ENCODE data around the gene RNF168. TPM values are rescaled to one million over a fixed set of nuclear protein-coding genes. Genes with fewer than 3 reads are reported as not detected.
"Not testable (repeated sequence)": the region's sequence is repeated elsewhere in the genome, so short reads cannot be mapped to it uniquely, and the experiment has no call there.

Gene RNF168
- total RNA-seq, 3 donors from 2014 or later (not counting 1 experiment from before 2014, with no cell fraction given), result 34.5 to 45.0 (median 42.0) TPM

DNA sequence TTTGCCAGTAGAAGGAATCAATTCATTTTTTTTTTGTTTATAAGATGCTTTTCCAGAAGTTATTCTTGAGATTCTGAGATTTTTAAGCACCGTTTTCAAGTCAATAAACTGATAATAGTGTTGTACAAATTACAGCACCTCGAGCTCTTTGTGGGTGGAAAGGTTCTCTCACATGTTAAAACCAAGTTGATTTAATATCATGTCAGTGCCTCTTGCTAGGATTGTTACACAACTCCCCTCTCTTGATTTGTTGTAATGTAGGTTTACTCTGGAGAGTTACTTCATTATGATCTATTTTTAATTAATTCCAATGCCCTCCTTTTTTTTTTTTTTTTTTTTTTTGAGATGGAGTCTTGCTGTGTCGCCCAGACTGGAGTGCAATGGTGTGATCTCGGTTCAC is 45.5 kb downstream of the RNF168 start:
- peak in 2 of 3 donors; percentile 41 to 61 for ATAC-seq
- no peaks in the 10 kb centered on the region for H3K27me3 Mint-ChIP-seq (ENCODE audit: low read depth in 2 of 2)
- Histone ChIP-seq H3K36me3 (ENCODE audit: control insufficient read depth, insufficient read depth, low read length) (no peaks in the 10 kb centered on the region), H3K4me1 (ENCODE audit: control insufficient read depth, insufficient read depth, low read length) (peaks cover 8% of the 10 kb centered on the region), H3K4me3 (ENCODE audit: low read length) (no peak overlapping the region), H3K9me3 (ENCODE audit: control insufficient read depth, insufficient read depth, low read length) (no peaks in the 10 kb centered on the region), H3K27ac (ENCODE audit: low read length) (no peak overlapping the region), H3K27me3 (ENCODE audit: control insufficient read depth, insufficient read depth, low read length) (no peaks in the 10 kb centered on the region)
- intact Hi-C loops (cut with micrococcal nuclease), result no loop called here
- H3K27ac Mint-ChIP-seq, result peak overlapping the region; percentile 64 to 81
- no CpG with 5 or more reads among the region's 4 CpGs for WGBS (ENCODE audit: insufficient coverage)
- H3K4me3 Mint-ChIP-seq, result no peak overlapping the region
- H3K36me3 Mint-ChIP-seq, result no peaks in the 10 kb centered on the region
- DNase-seq, result no peak
- peaks cover 7 to 15% of the 10 kb centered on the region in 2 donors for H3K4me1 Mint-ChIP-seq
- H3K9me3 Mint-ChIP-seq, result no peaks in the 10 kb centered on the region
- TF ChIP-seq, protein P1, sequence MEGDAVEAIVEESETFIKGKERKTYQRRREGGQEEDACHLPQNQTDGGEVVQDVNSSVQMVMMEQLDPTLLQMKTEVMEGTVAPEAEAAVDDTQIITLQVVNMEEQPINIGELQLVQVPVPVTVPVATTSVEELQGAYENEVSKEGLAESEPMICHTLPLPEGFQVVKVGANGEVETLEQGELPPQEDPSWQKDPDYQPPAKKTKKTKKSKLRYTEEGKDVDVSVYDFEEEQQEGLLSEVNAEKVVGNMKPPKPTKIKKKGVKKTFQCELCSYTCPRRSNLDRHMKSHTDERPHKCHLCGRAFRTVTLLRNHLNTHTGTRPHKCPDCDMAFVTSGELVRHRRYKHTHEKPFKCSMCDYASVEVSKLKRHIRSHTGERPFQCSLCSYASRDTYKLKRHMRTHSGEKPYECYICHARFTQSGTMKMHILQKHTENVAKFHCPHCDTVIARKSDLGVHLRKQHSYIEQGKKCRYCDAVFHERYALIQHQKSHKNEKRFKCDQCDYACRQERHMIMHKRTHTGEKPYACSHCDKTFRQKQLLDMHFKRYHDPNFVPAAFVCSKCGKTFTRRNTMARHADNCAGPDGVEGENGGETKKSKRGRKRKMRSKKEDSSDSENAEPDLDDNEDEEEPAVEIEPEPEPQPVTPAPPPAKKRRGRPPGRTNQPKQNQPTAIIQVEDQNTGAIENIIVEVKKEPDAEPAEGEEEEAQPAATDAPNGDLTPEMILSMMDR (IDR thresholded peaks at IDR 0.05), result no peak

DNA sequence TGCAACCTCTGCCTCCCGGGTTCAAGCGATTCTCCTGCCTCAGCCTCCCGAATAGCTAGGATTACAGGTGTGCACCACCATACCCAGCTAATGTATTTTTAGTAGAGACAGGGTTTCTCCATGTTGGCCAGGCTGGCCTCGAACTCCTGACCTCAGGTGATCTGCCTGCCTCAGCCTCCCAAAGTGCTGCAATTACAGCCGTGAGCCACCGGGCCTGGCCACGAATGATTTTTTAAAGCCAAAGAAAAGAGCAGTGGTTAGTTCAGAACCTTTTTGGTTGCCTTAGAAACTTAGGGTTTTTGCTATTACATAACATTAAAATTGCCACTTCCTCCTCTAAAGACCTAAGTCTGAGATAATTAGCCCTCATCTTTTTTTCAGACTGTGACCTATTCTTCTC is 46.1 kb downstream of the RNF168 start:
- H3K36me3 Mint-ChIP-seq; intact Hi-C loops (cut with micrococcal nuclease); H3K27me3 Mint-ChIP-seq (ENCODE audit: low read depth in 2 of 2); H3K4me3 Mint-ChIP-seq; H3K27me3 ChIP-seq (ENCODE audit: control insufficient read depth, insufficient read depth, low read length); H3K9me3 ChIP-seq (ENCODE audit: control insufficient read depth, insufficient read depth, low read length); H3K4me1 ChIP-seq (ENCODE audit: control insufficient read depth, insufficient read depth, low read length); H3K9me3 Mint-ChIP-seq; H3K4me3 ChIP-seq (ENCODE audit: low read length); H3K36me3 ChIP-seq (ENCODE audit: control insufficient read depth, insufficient read depth, low read length); H3K4me1 Mint-ChIP-seq; H3K27ac ChIP-seq (ENCODE audit: low read length): not testable (repeated sequence)
- WGBS (ENCODE audit: insufficient coverage), result 26% methylated on average over 4 of the region's 7 CpGs
- ATAC-seq (peak; percentile 53 to 86 (median 75)), DNase-seq (peak in 1 of 2 donors; percentile 38)
- peak overlapping the region; percentile 64 to 81 for H3K27ac Mint-ChIP-seq

DNA sequence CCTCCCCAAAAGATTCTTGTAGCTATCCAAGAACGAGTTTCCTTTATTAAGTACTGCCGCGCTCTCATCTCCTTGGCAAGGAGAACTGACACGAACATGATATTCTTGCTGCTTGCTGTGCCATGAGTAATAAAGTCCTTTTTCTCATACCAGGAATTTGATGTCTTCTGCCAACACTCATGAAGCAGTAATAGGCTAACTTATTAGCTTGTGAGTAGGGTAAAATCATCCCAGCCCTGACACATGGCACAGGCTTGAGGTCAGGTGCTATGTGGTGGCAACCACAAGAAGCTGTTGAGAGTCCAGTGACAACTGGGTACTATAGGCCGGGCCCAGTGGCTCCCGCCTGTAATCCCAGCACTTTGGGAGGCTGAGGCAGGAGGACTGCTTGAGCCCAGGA is 48.6 kb downstream of the RNF168 start:
- 92% methylated on average over 6 of the region's 6 CpGs for WGBS (ENCODE audit: insufficient coverage)
- no peak overlapping the region for H3K4me3 ChIP-seq (ENCODE audit: low read length)
- DNase-seq, result no peak

DNA sequence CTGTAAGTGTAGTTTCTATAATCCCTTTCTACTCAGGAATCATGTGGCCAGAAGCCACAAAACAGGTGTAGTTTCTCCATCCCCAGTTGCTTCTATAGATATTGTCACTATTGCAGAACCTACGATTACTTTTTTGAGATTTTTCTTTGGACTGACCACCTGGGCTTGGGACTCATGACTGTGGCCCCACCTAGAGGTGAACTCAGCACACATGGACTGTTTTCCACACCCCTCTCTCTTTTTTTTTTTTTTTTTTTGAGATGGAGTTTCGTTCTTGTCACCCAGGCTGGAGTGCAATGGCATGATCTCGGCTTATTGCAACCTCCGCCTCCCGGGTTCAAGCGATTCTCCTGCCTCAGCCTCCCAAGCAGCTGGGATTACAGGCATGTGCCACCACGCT is 58.2 kb downstream of the RNF168 start:
- H3K4me3 Mint-ChIP-seq; H3K4me1 ChIP-seq (ENCODE audit: control insufficient read depth, insufficient read depth, low read length); H3K36me3 ChIP-seq (ENCODE audit: control insufficient read depth, insufficient read depth, low read length); H3K27ac ChIP-seq (ENCODE audit: low read length); H3K4me1 Mint-ChIP-seq; intact Hi-C loops (cut with micrococcal nuclease); H3K27me3 ChIP-seq (ENCODE audit: control insufficient read depth, insufficient read depth, low read length); H3K9me3 ChIP-seq (ENCODE audit: control insufficient read depth, insufficient read depth, low read length); DNase-seq; H3K9me3 Mint-ChIP-seq; ATAC-seq; H3K36me3 Mint-ChIP-seq; H3K27ac Mint-ChIP-seq; H3K27me3 Mint-ChIP-seq (ENCODE audit: low read depth in 2 of 2); H3K4me3 ChIP-seq (ENCODE audit: low read length): not testable (repeated sequence)
- WGBS (ENCODE audit: insufficient coverage), result 94% methylated on average over 7 of the region's 7 CpGs

More for the DNA sequence above, 48.6 kb downstream of the RNF168 start:
- ATAC-seq, result no peak
- Mint-ChIP-seq H3K36me3 (no peaks in the 10 kb centered on the region), H3K27ac (no peak overlapping the region), H3K4me1 (peaks cover 5 to 7% of the 10 kb centered on the region in 2 donors), H3K4me3 (no peak overlapping the region), H3K27me3 (ENCODE audit: low read depth in 2 of 2) (no peaks in the 10 kb centered on the region), H3K9me3 (no peaks in the 10 kb centered on the region)
- Histone ChIP-seq H3K27ac (ENCODE audit: low read length) (no peak overlapping the region), H3K27me3 (ENCODE audit: control insufficient read depth, insufficient read depth, low read length) (no peaks in the 10 kb centered on the region), H3K36me3 (ENCODE audit: control insufficient read depth, insufficient read depth, low read length) (no peaks in the 10 kb centered on the region), H3K9me3 (ENCODE audit: control insufficient read depth, insufficient read depth, low read length) (no peaks in the 10 kb centered on the region), H3K4me1 (ENCODE audit: control insufficient read depth, insufficient read depth, low read length) (peaks cover 8% of the 10 kb centered on the region)
- intact Hi-C loops (cut with micrococcal nuclease), result no loop called here
- TF ChIP-seq, protein P1 (IDR thresholded peaks at IDR 0.05), result no peak

Data from natural killer cell (primary cell).